NT2/D1 (cell line): ENCODE results near the gene SCAF8.

ENCODE experiments used
- SUZ12 ChIP-seq: IDR thresholded peaks from 2 replicates; pipeline ENCODE4 v1.6.1; 2011; ENCODE audit not compliant: insufficient read length, insufficient read depth; ENCODE audit errors: extremely low read depth
- YY1 ChIP-seq: IDR thresholded peaks from 2 replicates; pipeline ENCODE4 v1.6.1; 2011; ENCODE audit not compliant: insufficient read length, insufficient read depth
- ZNF274 ChIP-seq: IDR thresholded peaks from 2 replicates; pipeline ENCODE4 v1.6.1; 2011; ENCODE audit warnings: mild to moderate bottlenecking, low read depth, low read length

- no peak for TF ChIP-seq YY1
- TF ChIP-seq ZNF274: no peak
- TF ChIP-seq SUZ12: no peak
These were observed 18.0 kb downstream of the SCAF8 start for GRCh38 chr6:154751011-154751800.
